Measurements from ENCODE around the gene ZSCAN9.
A peak's percentile ranks its signal among the peaks of the same experiment; 100 is the strongest.

Gene ZSCAN9

DNA sequence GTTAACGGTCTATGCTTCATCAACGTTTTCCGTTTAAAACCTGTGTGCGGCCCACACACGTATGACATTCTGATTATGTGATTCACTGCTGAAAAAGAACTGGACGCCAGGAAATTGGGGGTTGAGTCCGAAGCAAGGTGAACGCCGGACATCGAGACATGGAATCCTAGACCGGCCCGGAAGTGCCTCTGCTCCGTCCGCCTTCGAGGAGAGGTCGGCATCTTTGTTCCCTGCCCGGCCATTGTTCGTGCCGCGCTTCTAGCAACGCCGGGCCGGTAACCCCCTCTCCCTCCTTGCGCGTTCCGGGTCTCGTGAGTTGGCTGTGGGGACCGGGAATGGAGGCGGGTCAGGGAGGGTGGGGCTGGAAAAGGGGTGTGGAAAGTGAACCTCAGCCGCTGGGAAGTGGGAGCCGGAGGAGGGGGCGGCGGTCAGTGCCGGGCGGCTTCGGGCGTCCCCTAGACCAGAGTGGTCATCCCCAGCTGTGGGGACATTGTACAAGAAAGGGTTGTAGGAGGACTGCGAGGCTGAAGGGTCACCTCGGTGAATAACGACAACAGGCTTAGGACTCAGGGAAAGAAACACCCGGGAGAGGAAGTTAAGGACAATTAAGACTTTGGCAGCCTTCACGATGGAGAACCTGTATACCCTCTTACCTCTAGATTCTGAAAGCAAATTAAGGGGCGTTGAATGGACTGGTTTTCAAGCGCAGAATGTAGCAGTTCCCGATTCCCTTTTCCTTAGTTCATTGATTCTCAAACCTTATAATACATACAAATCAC, at the start of gene ZSCAN9:
ZSCAN9 (plus strand) TSS at position 220 of the 779 bp plus-strand sequence. CDS start 1,810 bp downstream, outside the sequence.
- TF ChIP-seq ZNF274 (IDR thresholded peaks at IDR 0.05; ENCODE audit: low read depth, low read length): no peak
- H3K4me3 ChIP-seq (ENCODE audit: low read length): peak within 1 kb of the TSS; percentile 97

GRCh38 chr6:28176373-28176772, 48.7 kb upstream of the ZSCAN9 start:
- TF ChIP-seq ZNF274 (IDR thresholded peaks at IDR 0.05; ENCODE audit: low read depth, low read length): no peak
- H3K4me3 ChIP-seq (ENCODE audit: low read length): no peak overlapping the region

- H3K4me3 ChIP-seq (ENCODE audit: low read length): no peak overlapping the region
- TF ChIP-seq ZNF274 (IDR thresholded peaks at IDR 0.05; ENCODE audit: low read depth, low read length): no peak
These were observed 42.8 kb upstream of the ZSCAN9 start for GRCh38 chr6:28182255-28182654.

DNA sequence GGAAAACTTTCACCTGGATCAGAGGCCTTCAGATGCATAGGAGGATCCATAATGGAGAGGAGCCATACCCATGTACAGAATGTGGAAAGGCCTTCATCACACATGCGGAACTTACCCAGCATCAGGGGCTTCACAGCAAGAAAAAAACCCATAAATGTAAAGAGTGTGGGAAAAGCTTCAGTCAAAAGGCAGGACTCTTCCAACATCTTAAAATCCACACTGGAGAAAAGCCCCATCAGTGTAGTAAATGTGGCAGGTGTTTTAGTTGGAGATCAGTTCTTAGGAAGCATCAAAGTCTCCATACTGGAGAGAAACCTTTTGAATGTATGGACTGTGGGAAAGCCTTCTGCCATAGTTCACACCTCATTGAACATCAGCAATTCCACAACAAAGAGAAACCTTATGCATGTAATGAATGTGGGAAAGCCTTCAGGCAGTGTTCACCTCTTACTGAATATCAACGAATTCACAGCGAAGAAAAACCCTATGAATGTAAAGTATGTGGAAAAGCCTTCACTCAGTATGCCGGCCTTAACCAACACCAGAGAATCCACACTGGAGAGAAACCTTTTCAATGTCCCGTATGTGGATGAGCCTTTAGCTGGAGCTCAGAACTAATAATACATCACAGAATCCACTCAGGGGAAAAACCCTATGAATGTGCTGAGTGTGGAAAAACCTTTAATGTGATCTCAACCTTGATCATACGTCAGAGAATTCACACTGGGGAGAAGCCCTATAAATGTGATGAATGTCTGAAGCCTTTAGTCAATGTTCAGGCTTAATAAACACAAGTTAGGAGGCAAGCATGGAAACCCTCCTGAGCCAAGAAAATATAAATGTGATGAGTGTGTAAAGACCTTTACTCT, 36.7 kb upstream of the ZSCAN9 start:
- no peak overlapping the region for H3K4me3 ChIP-seq (ENCODE audit: low read length)
- TF ChIP-seq ZNF274 (IDR thresholded peaks at IDR 0.05; ENCODE audit: low read depth, low read length): no peak

DNA sequence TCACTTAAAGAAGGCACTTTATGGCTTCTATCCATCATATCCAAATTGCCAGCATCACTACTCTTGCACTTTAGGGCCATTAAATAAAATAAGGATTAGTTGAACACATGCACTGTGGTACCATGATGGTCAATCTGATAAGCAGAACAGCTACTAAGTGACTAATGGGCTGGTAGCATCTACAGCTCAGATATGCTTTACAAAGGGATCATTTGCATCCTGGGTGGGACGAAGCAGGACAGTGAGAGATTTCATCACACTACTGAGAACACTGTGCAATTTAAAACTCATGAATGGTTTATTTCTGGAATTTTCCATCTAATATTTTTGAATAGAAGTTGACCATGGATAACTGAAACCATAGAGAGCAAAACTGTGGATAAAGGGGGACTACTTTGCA, 25.1 kb upstream of the ZSCAN9 start:
- no peak overlapping the region for H3K4me3 ChIP-seq (ENCODE audit: low read length)
- no peak for TF ChIP-seq ZNF274 (IDR thresholded peaks at IDR 0.05; ENCODE audit: low read depth, low read length)

DNA sequence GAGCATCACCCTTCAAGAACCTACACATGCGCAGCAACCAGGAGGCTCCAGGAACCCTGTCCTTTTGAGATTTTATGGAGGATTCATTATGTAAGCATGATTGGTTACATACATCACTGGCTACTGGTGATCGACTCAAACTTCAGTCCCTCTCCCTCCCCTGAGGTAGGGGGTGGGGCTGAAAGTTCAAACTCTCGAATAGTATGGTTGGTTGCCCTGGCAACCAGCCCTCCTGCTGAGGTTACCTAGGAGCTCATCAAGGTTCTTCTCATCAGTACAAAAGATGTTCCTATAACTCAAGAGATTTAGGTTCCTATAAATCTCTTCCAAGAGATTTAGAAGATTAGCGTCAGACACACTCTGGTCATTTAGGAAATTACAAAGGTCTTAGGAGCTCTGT, 21.9 kb upstream of the ZSCAN9 start:
- no peak for TF ChIP-seq ZNF274 (IDR thresholded peaks at IDR 0.05; ENCODE audit: low read depth, low read length)
- no peak overlapping the region for H3K4me3 ChIP-seq (ENCODE audit: low read length)

GRCh38 chr6:28205879-28206278, 19.2 kb upstream of the ZSCAN9 start:
- TF ChIP-seq ZNF274 (IDR thresholded peaks at IDR 0.05; ENCODE audit: low read depth, low read length): no peak
- H3K4me3 ChIP-seq (ENCODE audit: low read length): no peak overlapping the region

DNA sequence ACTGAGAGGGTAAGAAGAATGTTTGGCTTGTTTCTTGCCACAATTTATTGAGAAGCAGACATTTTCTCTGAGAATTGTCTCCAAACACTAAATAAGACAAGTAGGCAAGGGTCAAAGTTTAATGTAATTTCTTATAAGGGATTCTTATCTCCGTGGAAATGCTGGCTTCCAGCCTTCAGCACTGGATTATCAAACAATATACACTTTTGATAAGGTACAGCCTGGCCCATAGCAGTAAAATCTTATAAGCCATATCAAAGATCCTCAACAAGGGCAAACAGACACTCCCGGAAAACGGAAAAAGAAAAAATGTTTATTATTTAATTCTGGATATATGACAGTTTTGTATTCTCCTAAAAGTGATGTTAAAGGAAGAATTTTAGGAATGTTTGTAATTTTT, 18.5 kb upstream of the ZSCAN9 start:
- TF ChIP-seq ZNF274 (IDR thresholded peaks at IDR 0.05; ENCODE audit: low read depth, low read length): no peak
- no peak overlapping the region for H3K4me3 ChIP-seq (ENCODE audit: low read length)

GRCh38 chr6:28206928-28207509, 18.1 kb upstream of the ZSCAN9 start:
- TF ChIP-seq ZNF274 (IDR thresholded peaks at IDR 0.05; ENCODE audit: low read depth, low read length): no peak
- H3K4me3 ChIP-seq (ENCODE audit: low read length): peak overlapping the region; percentile 67

- peak overlapping the region; percentile 67 for H3K4me3 ChIP-seq (ENCODE audit: low read length)
- no peak for TF ChIP-seq ZNF274 (IDR thresholded peaks at IDR 0.05; ENCODE audit: low read depth, low read length)
These were observed 17.5 kb upstream of the ZSCAN9 start for GRCh38 chr6:28207510-28208110.

GRCh38 chr6:28208111-28208659, 16.9 kb upstream of the ZSCAN9 start:
- no peak for TF ChIP-seq ZNF274 (IDR thresholded peaks at IDR 0.05; ENCODE audit: low read depth, low read length)
- peak overlapping the region; percentile 67; the same call in 1 of the 2 replicates for H3K4me3 ChIP-seq (ENCODE audit: low read length)

GRCh38 chr6:28209753-28210535, 15.1 kb upstream of the ZSCAN9 start:
- H3K4me3 ChIP-seq (ENCODE audit: low read length): no peak overlapping the region
- no peak for TF ChIP-seq ZNF274 (IDR thresholded peaks at IDR 0.05; ENCODE audit: low read depth, low read length)

DNA sequence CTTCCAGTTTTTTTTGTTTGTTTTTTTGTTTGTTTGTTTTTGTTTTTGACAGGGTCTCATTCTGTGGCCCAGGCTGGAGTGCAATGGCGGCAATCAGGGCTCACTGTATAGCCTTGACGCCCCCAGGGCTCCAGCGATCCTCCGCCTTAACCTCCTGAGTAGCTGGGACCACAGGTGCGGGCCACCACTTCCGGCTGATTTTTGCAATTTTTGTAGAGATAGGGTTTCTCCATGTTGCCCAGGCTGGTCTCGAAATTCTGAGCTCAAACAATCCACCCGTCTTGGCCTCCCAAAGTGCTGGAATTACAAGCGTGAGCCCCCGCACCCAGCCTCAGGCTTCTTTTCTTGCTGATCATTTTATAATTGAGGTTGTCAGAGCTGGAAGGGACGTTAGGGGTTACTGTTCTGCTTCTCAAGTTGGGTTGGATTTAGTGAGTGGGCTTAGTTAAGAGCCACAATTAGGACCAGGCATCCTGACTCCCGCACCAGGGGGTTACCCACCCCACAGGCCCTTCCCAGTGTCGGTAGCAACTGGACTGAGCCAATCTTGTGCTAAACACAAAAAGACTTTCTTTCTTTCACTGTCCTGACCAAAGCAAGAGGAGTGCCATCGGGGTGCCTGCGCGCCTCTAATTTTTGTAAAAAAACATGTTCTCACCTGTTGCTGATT, 13.1 kb upstream of the ZSCAN9 start:
- TF ChIP-seq ZNF274 (IDR thresholded peaks at IDR 0.05; ENCODE audit: low read depth, low read length): no peak
- H3K4me3 ChIP-seq (ENCODE audit: low read length): peak overlapping the region; percentile 77

Measured in GM08714 (cell line).